T-helper 22 cell (primary cell): ENCODE results near the gene ITGB2.

Experiments used
- DNase-seq: peaks from one replicate; pipeline ENCODE4 v3.0.0-alpha.2; 2020; ENCODE audit warnings: low read depth

The ITGB2 gene

GRCh38 chr21:44910229-44911067, 10.3 kb downstream of the ITGB2 start:
- no peak for DNase-seq

- no peak for DNase-seq
Measured at GRCh38 chr21:44909719-44910118, 11.0 kb downstream of the ITGB2 start.

GRCh38 chr21:44908908-44909307, 11.8 kb downstream of the ITGB2 start:
- DNase-seq, result no peak

- DNase-seq, result no peak
Measured at GRCh38 chr21:44907966-44908895, 12.5 kb downstream of the ITGB2 start.

- no peak for DNase-seq
Measured at GRCh38 chr21:44907225-44907965, 13.3 kb downstream of the ITGB2 start.

GRCh38 chr21:44905728-44906090, 15.0 kb downstream of the ITGB2 start:
- no peak for DNase-seq

GRCh38 chr21:44905016-44905727, 15.5 kb downstream of the ITGB2 start:
- DNase-seq, result no peak

- DNase-seq, result no peak
Measured at GRCh38 chr21:44904141-44904923, 16.4 kb downstream of the ITGB2 start.

GRCh38 chr21:44903689-44904088, 17.0 kb downstream of the ITGB2 start:
- no peak for DNase-seq

GRCh38 chr21:44903050-44903685, 17.5 kb downstream of the ITGB2 start:
- DNase-seq, result no peak

- no peak for DNase-seq
Measured at GRCh38 chr21:44902268-44903049, 18.2 kb downstream of the ITGB2 start.

- no peak for DNase-seq
Measured at GRCh38 chr21:44901391-44902074, 19.2 kb downstream of the ITGB2 start.

GRCh38 chr21:44900559-44901251, 20.0 kb downstream of the ITGB2 start:
- no peak for DNase-seq

- no peak for DNase-seq
Measured at GRCh38 chr21:44899768-44900558, 20.7 kb downstream of the ITGB2 start.

- DNase-seq, result no peak
Measured at GRCh38 chr21:44898851-44899767, 21.6 kb downstream of the ITGB2 start.

- no peak for DNase-seq
Measured at GRCh38 chr21:44898011-44898488, 22.6 kb downstream of the ITGB2 start.
